ENCODE results near the gene SPON2.
A peak's percentile ranks its signal among the peaks of the same experiment; 100 is the strongest.

The SPON2 gene

GRCh38 chr4:1172228-1172851, at the start of gene SPON2:
Gene SPON2 (minus strand): TSS chr4:1172583.
- DNase-seq: no peak
- in situ Hi-C loops (cut with MboI; ENCODE audit: low pct_unique_long_range_greater_than_20kb, low sequenced_read_pairs): no loop called here

DNA sequence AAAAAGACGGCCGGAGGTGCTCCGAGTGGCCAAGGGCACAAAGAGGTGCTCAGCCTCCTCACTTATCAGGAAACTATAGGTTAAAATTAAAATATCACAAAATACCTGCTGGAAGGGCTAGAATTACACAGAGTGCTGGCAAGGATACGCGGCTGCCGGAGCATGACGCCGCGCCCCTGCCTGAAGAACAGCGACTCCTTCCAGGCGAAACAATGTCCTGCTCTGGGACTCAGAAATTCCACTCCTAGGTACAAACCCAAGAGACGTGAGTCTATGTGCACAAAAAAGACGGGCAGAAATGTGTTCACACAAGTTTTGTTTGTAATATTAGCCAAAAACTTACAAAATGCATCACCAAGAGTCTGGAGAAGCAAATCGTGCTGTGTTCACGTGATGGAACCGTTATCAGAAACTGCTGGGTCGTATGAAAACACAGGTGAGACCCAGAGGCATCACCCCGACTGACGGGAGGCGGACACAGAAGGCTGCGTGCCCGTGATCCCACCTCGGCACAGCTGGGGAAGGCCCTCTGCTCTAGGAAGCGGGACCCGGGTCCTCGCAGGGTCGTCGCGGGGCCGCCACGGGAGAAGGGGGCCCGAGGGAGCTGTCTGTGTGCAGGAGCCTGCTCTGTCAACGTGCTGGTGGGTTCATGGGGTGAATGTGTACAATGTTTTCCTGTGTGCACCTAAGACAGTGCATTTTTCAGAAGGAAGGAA, 48.9 kb upstream of the SPON2 start:
- DNase-seq: no peak
- in situ Hi-C loops (cut with MboI; ENCODE audit: low pct_unique_long_range_greater_than_20kb, low sequenced_read_pairs): no loop called here

DNA sequence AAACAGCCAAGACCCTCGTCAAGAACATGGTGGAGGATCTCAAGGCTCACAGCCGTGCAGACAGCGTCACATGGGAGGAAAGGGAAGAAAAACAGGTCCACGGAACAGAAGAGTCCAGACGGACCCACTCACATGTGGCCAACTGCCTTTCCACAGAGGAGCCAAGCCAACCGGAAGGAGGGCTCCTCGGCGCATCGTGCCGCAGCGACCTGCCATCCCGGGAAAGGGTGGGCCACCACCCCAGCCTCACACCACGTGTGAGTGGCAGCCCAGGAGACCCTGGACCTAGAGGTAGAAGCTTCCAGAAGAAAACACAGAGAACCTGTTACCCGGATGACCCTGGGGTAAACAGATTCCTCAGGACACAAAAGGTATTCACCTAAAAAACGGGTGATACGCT, 48.2 kb upstream of the SPON2 start:
- no peak for DNase-seq
- in situ Hi-C loops (cut with MboI; ENCODE audit: low pct_unique_long_range_greater_than_20kb, low sequenced_read_pairs): no loop called here

DNA sequence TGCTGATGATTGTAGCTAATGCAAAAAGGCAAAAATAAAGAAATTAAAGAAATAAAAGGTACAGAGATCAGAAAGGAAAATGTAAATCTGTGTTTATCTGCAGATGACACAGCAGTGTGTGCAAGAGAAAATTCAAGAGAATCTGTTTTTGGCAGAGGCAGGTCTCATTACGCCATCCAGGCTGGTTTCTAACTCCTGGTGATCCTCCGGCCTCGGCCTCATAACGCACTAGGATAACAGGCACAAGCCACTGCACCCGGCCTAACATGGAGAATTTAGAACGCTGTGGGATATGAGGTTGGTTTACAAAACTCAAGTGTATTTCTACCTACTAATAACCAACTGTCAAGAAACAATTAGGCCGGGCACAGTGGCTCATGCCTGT, 47.2 kb upstream of the SPON2 start:
- no peak for DNase-seq
- in situ Hi-C loops (cut with MboI; ENCODE audit: low pct_unique_long_range_greater_than_20kb, low sequenced_read_pairs): no loop called here

DNA sequence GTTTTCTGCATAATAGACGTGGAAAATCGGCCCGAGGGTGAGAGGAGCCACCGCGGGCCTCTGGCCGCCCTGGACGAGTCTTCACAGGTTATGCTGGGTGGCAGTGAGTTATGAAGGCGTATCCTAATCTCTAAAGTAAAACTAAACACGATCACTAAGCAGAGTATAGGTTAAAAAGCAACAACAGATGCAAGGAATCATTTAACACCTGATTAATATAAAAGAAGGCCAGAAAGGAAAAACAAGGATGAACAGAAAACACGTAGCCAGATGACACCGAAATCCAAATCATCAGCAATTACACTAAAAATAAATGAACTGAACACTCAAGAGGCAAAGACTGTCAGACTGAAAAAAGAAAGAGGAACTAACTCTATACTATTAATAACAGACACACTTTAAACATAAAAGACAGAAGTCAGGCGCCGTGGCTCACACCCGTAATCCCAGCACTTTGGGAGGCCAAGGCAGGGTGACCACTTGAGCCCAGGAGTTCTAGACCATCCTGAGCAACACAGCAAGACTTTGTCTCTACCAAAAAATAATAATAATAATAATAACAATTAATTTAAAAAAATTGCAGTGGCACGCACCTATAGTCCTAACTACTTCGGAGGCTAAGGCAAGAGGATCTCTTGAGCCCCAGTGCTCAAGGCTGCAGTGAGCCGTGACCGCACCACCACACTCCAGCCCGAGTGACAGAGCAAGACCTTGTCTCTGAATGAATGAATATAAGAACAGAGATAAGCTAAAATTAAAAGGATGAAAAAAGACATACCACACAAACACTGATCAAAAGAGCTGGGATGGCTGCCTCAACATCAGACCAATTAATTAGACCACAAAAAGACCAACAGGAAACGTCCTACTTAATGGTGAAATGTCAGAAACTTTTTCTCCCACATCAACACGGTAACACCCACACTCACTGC, 46.5 kb upstream of the SPON2 start:
- DNase-seq: peak; percentile 49
- in situ Hi-C loops (cut with MboI; ENCODE audit: low pct_unique_long_range_greater_than_20kb, low sequenced_read_pairs): no loop called here

GRCh38 chr4:1217366-1217765, 45.0 kb upstream of the SPON2 start:
- no peak for DNase-seq
- in situ Hi-C loops (cut with MboI; ENCODE audit: low pct_unique_long_range_greater_than_20kb, low sequenced_read_pairs): no loop called here

DNA sequence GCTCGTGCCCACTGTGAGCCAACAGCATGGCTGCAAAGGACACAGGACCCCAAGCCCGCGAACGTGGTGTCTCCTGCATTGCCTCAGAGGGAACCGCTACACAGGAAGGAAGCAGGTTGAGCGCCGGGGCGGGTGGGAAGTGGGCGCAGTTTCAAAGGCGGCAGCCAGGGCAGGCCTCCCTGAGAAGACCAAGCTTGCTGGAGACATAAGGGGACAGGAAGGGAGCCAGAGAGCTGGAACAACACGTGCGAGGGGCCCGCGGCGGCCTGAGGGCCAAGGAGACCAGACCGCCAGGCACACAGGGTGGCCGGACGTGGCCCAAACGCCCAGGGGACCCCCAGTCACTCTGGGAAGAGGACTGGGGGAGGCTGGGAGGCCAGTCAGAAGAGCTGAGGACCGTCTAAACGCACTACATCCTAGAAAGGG, 44.5 kb upstream of the SPON2 start:
- DNase-seq: no peak
- in situ Hi-C loops (cut with MboI; ENCODE audit: low pct_unique_long_range_greater_than_20kb, low sequenced_read_pairs): no loop called here

DNA sequence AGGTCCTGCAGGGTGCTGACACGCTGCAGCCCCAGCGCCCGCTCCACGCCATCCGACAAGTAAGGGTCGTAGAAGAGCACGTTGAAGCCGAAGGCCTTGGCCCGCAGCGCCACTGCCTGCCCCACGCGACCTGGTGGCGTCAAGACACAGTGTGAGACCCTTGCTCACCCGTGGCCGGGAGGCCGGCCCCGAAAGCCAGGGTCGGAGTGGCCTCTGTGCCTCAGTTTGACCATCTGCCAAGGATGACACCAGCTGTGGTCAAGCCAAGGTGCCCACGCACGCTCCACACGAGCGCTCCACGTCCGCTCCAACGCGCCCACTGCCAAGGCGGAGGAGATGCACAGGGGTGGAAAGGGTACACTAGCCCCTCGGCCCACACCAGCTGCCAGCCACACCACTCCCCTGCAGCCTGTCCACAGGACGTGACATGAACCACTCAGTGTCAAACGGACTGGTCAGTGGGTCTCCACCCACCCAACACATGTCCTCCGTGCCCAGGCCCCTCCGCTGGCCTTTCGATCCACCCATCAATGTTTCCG, 43.8 kb upstream of the SPON2 start:
- in situ Hi-C loops (cut with MboI; ENCODE audit: low pct_unique_long_range_greater_than_20kb, low sequenced_read_pairs): no loop called here
- no peak for DNase-seq

GRCh38 chr4:1215141-1216075, 43.0 kb upstream of the SPON2 start:
- DNase-seq: no peak
- in situ Hi-C loops (cut with MboI; ENCODE audit: low pct_unique_long_range_greater_than_20kb, low sequenced_read_pairs): no loop called here

DNA sequence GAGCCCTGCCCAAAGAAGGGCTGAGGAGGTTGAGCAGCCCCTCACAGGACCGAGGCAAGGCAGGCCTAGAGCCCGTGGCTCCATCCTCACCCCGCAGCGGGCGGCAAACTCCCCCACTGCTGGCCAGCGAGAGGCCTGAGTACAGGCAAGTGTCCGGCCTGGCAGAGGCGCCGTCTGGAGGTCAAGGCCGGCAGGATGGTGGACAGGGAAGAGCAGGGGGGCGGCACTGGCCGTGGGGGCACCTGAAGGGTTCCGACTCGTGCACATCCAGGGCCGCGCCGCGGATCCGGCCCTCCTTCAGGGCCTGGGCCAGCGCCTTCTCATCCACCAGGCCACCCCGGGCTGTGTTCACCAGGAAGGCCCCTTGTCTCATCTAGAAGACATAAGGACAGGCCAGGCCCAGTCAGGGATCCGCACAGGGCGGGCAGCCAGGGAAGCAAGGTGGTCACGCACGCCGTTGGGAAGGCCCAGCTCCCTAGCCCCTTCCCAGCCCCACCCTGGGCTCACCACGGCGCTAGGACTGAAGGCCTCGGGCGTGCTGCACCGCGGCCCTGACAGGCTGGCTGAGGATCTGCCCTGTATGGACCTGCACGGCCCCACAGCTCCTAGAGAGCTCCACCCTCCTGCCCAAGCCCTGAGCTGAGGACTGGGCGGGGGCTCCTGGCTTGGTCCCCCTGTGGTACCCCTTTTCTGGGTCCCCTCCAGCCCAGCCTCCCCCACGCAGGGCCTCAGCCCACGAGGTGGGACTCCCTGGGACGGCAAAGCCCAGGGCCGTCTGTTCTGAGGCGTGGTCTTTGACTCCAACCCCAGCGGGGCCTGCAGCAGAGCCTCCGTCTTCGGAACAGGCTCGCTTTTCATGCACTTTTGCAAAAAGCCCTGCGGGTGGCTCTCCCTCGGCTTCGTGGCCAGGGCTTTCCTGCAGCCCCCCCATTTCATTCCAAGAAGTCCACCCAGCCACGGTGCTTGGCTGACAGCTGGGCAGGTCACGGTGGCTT, 42.0 kb upstream of the SPON2 start:
- no peak for DNase-seq
- in situ Hi-C loops (cut with MboI; ENCODE audit: low pct_unique_long_range_greater_than_20kb, low sequenced_read_pairs): no loop called here

- in situ Hi-C loops (cut with MboI; ENCODE audit: low pct_unique_long_range_greater_than_20kb, low sequenced_read_pairs): no loop called here
- no peak for DNase-seq
Observed at GRCh38 chr4:1213336-1213995, 41.1 kb upstream of the SPON2 start.

DNA sequence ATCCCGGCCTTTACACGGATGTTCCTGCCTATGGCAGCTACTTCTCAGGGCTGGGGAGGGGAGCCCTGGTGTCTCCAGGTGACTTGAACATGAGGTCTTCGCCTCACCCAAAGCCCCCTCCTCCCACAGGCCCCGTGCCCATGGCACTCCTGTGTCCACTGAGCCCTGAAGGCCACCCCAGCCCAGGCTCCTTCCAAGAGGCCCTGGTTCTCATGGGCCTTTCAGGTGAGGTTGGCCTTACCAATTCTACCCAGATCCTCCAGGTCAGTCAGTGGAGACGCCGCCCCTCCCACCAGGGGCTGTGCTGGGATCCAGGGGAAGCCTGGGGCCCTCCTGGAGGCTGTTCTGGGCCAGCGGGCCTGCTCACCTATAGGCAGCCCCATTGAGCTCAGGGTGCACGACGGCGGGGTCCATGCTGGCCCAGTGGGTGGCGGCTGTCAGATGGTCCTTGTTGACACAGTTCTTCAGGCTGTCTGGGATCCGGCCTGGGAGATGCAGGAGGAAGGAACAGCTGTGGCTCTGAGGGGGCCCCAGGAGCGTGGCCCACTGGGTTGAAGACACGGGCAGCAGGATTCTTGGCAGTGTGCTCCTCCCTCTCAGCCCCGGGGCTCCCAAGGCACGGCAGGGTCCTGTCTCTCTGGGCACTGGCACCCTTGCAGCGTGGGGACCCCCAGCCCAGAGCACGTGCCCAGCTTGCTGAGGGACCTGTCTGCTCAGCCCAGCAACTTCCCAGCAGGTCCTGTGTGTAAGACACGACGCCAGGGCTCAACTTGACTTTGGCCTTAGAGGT, 40.4 kb upstream of the SPON2 start:
- DNase-seq: no peak
- in situ Hi-C loops (cut with MboI; ENCODE audit: low pct_unique_long_range_greater_than_20kb, low sequenced_read_pairs): no loop called here

GRCh38 chr4:1211891-1212545, 39.6 kb upstream of the SPON2 start:
- DNase-seq: no peak
- in situ Hi-C loops (cut with MboI; ENCODE audit: low pct_unique_long_range_greater_than_20kb, low sequenced_read_pairs): no loop called here

DNA sequence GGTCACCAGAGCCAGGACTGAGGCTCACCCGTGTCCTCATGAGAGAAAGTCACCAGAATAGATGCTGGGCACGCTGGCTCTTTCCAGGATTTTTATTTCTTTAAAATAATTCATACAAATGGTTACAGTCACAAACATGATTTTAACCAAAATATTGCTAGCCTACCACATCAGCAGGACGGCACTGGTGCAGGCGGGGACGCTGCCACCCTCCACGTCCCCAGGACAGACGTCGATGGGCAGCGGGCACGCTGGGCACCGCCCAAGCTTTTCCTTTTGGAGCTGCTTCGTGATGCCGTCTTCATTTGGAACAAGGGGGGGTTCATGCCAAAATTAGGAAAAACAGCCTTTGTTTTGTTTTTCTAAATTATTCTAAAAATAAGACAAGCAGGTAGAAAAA, 39.0 kb upstream of the SPON2 start:
- in situ Hi-C loops (cut with MboI; ENCODE audit: low pct_unique_long_range_greater_than_20kb, low sequenced_read_pairs): no loop called here
- DNase-seq: no peak

- in situ Hi-C loops (cut with MboI; ENCODE audit: low pct_unique_long_range_greater_than_20kb, low sequenced_read_pairs): no loop called here
- DNase-seq: no peak
Observed at GRCh38 chr4:1210971-1211370, 38.6 kb upstream of the SPON2 start.

GRCh38 chr4:1210241-1210841, 38.0 kb upstream of the SPON2 start:
- no peak for DNase-seq
- in situ Hi-C loops (cut with MboI; ENCODE audit: low pct_unique_long_range_greater_than_20kb, low sequenced_read_pairs): no loop called here
